ENCODE results near the gene RASA3. TPM values are rescaled to one million over a fixed set of nuclear protein-coding genes. Genes with fewer than 3 reads are reported as not detected.

RASA3 gene
- polyA plus RNA-seq, 1 donor from 2014 or later = 8.5 TPM

DNA sequence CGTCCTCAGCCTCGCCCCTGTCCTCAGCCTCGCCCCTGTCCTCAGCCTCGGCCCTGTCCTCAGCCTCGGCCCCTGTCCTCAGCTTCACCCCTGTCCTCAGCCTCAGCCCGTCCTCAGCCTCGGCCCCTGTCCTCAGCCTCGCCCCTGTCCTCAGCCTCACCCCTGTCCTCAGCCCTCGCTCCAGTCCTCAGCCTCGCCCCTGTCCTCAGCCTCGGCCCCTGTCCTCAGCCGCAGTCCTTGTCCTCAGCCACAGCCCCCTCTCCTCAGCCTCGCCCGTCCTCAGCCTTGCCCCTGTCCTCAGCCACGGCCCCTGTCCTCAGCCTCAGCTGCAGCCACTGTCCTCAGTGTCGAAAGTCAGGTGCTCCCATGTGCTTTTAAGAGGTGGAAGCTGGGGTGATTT, 169.0 kb downstream of the RASA3 start:
- no peak overlapping the region for H2AFZ ChIP-seq (ENCODE audit: low read depth, low read length)
- H3K4me2 ChIP-seq (ENCODE audit: low read length) = no peak overlapping the region
- H3K27me3 ChIP-seq (ENCODE audit: insufficient read depth, low read depth, low read length) = no peaks in the 10 kb centered on the region
- H3K27ac ChIP-seq (ENCODE audit: low read length) = no peak overlapping the region
- no peaks in the 10 kb centered on the region for H3K36me3 ChIP-seq (ENCODE audit: insufficient read depth, low read length)
- no peaks in the 10 kb centered on the region for H3K9me3 ChIP-seq (ENCODE audit: low read length)
- no peak overlapping the region for H3K9ac ChIP-seq (ENCODE audit: low read length)
- no peak overlapping the region for H3K4me3 ChIP-seq (ENCODE audit: low read length)
- H3K9me2 ChIP-seq (ENCODE audit: insufficient read depth, low read length) = no peaks in the 10 kb centered on the region
- H4K20me1 ChIP-seq (ENCODE audit: insufficient read depth) = no peaks in the 10 kb centered on the region
- no peaks in the 10 kb centered on the region for H3K79me2 ChIP-seq (replicated peaks; ENCODE audit: insufficient read depth, low read length)
- H3F3A ChIP-seq (ENCODE audit: insufficient read depth, low read length, poor library complexity, severe bottlenecking) = no peaks in the 10 kb centered on the region
- no peak for TF ChIP-seq EZH2 (IDR thresholded peaks at IDR 0.05; ENCODE audit: borderline replicate concordance, insufficient read depth, low read length, poor library complexity, severe bottlenecking)
- no peak for TF ChIP-seq RAD21 (conservative IDR thresholded peaks at IDR 0.05)
- no peak for TF ChIP-seq MXI1 (conservative IDR thresholded peaks at IDR 0.05; ENCODE audit: poor library complexity, severe bottlenecking)
- TF ChIP-seq, protein P1, sequence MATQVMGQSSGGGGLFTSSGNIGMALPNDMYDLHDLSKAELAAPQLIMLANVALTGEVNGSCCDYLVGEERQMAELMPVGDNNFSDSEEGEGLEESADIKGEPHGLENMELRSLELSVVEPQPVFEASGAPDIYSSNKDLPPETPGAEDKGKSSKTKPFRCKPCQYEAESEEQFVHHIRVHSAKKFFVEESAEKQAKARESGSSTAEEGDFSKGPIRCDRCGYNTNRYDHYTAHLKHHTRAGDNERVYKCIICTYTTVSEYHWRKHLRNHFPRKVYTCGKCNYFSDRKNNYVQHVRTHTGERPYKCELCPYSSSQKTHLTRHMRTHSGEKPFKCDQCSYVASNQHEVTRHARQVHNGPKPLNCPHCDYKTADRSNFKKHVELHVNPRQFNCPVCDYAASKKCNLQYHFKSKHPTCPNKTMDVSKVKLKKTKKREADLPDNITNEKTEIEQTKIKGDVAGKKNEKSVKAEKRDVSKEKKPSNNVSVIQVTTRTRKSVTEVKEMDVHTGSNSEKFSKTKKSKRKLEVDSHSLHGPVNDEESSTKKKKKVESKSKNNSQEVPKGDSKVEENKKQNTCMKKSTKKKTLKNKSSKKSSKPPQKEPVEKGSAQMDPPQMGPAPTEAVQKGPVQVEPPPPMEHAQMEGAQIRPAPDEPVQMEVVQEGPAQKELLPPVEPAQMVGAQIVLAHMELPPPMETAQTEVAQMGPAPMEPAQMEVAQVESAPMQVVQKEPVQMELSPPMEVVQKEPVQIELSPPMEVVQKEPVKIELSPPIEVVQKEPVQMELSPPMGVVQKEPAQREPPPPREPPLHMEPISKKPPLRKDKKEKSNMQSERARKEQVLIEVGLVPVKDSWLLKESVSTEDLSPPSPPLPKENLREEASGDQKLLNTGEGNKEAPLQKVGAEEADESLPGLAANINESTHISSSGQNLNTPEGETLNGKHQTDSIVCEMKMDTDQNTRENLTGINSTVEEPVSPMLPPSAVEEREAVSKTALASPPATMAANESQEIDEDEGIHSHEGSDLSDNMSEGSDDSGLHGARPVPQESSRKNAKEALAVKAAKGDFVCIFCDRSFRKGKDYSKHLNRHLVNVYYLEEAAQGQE (IDR thresholded peaks at IDR 0.05; ENCODE audit: borderline replicate concordance) = no peak
- no peak for TF ChIP-seq SMC3 (conservative IDR thresholded peaks at IDR 0.05; ENCODE audit: poor library complexity)

DNA sequence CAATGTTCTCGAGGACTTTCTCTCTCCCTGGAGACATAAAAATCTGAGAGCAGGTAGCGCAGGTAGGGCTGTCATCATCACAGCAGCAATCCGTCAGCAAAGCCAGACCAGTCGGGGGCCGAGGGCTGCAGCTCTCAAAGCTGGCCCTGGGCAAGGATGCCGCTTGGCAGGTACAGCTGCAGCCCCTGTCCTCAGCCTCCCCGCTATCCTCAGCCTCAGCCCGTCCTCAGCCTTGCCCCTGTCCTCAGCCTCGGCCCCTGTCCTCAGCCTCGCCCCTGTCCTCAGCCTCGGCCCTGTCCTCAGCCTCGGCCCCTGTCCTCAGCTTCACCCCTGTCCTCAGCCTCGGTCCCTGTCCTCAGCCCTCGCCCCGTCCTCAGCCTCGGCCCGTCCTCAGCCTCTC, 169.4 kb downstream of the RASA3 start:
- H3K9ac ChIP-seq (ENCODE audit: low read length) = no peak overlapping the region
- TF ChIP-seq EZH2 (IDR thresholded peaks at IDR 0.05; ENCODE audit: borderline replicate concordance, insufficient read depth, low read length, poor library complexity, severe bottlenecking) (no peak), RAD21 (conservative IDR thresholded peaks at IDR 0.05) (no peak), POLR2AphosphoS5 (IDR thresholded peaks at IDR 0.05) (no peak)
- TF ChIP-seq, protein P2, sequence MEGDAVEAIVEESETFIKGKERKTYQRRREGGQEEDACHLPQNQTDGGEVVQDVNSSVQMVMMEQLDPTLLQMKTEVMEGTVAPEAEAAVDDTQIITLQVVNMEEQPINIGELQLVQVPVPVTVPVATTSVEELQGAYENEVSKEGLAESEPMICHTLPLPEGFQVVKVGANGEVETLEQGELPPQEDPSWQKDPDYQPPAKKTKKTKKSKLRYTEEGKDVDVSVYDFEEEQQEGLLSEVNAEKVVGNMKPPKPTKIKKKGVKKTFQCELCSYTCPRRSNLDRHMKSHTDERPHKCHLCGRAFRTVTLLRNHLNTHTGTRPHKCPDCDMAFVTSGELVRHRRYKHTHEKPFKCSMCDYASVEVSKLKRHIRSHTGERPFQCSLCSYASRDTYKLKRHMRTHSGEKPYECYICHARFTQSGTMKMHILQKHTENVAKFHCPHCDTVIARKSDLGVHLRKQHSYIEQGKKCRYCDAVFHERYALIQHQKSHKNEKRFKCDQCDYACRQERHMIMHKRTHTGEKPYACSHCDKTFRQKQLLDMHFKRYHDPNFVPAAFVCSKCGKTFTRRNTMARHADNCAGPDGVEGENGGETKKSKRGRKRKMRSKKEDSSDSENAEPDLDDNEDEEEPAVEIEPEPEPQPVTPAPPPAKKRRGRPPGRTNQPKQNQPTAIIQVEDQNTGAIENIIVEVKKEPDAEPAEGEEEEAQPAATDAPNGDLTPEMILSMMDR (IDR thresholded peaks at IDR 0.05; ENCODE audit: poor library complexity, severe bottlenecking) = no peak
- H3F3A ChIP-seq (ENCODE audit: insufficient read depth, low read length, poor library complexity, severe bottlenecking) = no peaks in the 10 kb centered on the region
- H3K9me2 ChIP-seq (ENCODE audit: insufficient read depth, low read length) = no peaks in the 10 kb centered on the region
- no peak overlapping the region for H3K4me2 ChIP-seq (ENCODE audit: low read length)
- H3K9me3 ChIP-seq (ENCODE audit: low read length) = no peaks in the 10 kb centered on the region
- H2AFZ ChIP-seq (ENCODE audit: low read depth, low read length) = no peak overlapping the region
- H3K27me3 ChIP-seq (ENCODE audit: insufficient read depth, low read depth, low read length) = no peaks in the 10 kb centered on the region
- no peaks in the 10 kb centered on the region for H3K79me2 ChIP-seq (replicated peaks; ENCODE audit: insufficient read depth, low read length)
- no peak overlapping the region for H3K27ac ChIP-seq (ENCODE audit: low read length)
- H3K4me3 ChIP-seq (ENCODE audit: low read length) = no peak overlapping the region
- H3K36me3 ChIP-seq (ENCODE audit: insufficient read depth, low read length) = no peaks in the 10 kb centered on the region
- no peaks in the 10 kb centered on the region for H4K20me1 ChIP-seq (ENCODE audit: insufficient read depth)

DNA sequence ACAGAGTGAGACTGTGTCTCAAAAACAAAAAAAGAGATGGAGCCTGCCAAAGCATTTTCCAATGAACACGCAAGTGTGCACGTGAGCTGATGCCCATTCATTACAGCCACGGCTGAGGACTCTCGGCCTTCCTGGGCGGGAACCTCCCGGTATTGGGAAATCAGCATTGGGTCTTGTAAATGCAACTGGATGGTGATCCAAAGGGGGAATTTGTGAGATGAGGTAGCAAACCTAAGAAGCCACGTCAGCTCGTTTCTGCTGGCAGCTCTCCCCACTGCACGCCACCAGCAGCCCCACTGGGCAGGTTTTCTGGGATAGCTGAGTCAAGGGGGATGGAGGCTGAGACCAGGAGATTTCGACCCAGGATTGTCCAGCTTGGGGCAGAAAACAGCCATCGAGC, 170.0 kb downstream of the RASA3 start:
- TF ChIP-seq RAD21 (conservative IDR thresholded peaks at IDR 0.05) (no peak), EZH2 (IDR thresholded peaks at IDR 0.05; ENCODE audit: borderline replicate concordance, insufficient read depth, low read length, poor library complexity, severe bottlenecking) (no peak), TAF1 (IDR thresholded peaks at IDR 0.05; ENCODE audit: low read depth) (no peak), SMC3 (conservative IDR thresholded peaks at IDR 0.05; ENCODE audit: poor library complexity) (no peak), MXI1 (conservative IDR thresholded peaks at IDR 0.05; ENCODE audit: poor library complexity, severe bottlenecking) (no peak), EP300 (conservative IDR thresholded peaks at IDR 0.05; ENCODE audit: poor library complexity, severe bottlenecking) (no peak), POLR2AphosphoS5 (IDR thresholded peaks at IDR 0.05) (no peak)
- TF ChIP-seq, protein P2 (IDR thresholded peaks at IDR 0.05; ENCODE audit: poor library complexity, severe bottlenecking) = no peak
- TF ChIP-seq, protein P1 (IDR thresholded peaks at IDR 0.05; ENCODE audit: borderline replicate concordance) = no peak

More for the DNA sequence above, 170.0 kb downstream of the RASA3 start:
- no peaks in the 10 kb centered on the region for H3K27me3 ChIP-seq (ENCODE audit: insufficient read depth, low read depth, low read length)
- no peaks in the 10 kb centered on the region for H3K79me2 ChIP-seq (replicated peaks; ENCODE audit: insufficient read depth, low read length)
- no peak overlapping the region for H3K4me2 ChIP-seq (ENCODE audit: low read length)
- H3K9me3 ChIP-seq (ENCODE audit: low read length) = no peaks in the 10 kb centered on the region
- H3F3A ChIP-seq (ENCODE audit: insufficient read depth, low read length, poor library complexity, severe bottlenecking) = no peaks in the 10 kb centered on the region
- no peak overlapping the region for H3K9ac ChIP-seq (ENCODE audit: low read length)
- no peaks in the 10 kb centered on the region for H3K9me2 ChIP-seq (ENCODE audit: insufficient read depth, low read length)
- no peaks in the 10 kb centered on the region for H4K20me1 ChIP-seq (ENCODE audit: insufficient read depth)
- H3K36me3 ChIP-seq (ENCODE audit: insufficient read depth, low read length) = no peaks in the 10 kb centered on the region
- H2AFZ ChIP-seq (ENCODE audit: low read depth, low read length) = no peak overlapping the region
- no peak overlapping the region for H3K4me3 ChIP-seq (ENCODE audit: low read length)
- H3K27ac ChIP-seq (ENCODE audit: low read length) = no peak overlapping the region
